H1 (cell line): ENCODE measurements around the gene ZFR. TPM values are rescaled to one million over a fixed set of nuclear protein-coding genes. Genes with fewer than 3 reads are reported as not detected.

Source experiments
- CTCF ChIP-seq, 3 experiments: IDR thresholded peaks; 1 replicate in 2 of 3; 2 replicates in 1 of 3; pipeline versions ENCODE4 v1.5.1 to v1.6.1; 2011; ENCODE audit warnings: low read length in 3 of 3, mild to moderate bottlenecking in 3 of 3, inconsistent platforms in 2 of 3, low read depth in 1 of 3, moderate library complexity in 1 of 3; ENCODE audit not compliant: insufficient read depth in 1 of 3; ENCODE audit errors: control extremely low read depth in 1 of 3
- polyA plus RNA-seq, 7 experiments: library from polyadenylated mRNA; depleted of rRNA in 3 of 7; stranded (reverse) in 5 of 7; unstranded in 2 of 7; fragments of >200 nt in 5 of 7; fragments of 200-250 nt in 2 of 7; gene quantifications; 1 replicate in 5 of 7; 2 replicates in 1 of 7; 4 replicates in 1 of 7; pipeline versions ENCODE4 v1.2.1 to v1.2.3, GENCODE V29; 2011 to 2013; ENCODE audit warnings: missing spikeins in 2 of 7, mixed read lengths in 2 of 7
- total RNA-seq: library from RNA; stranded (reverse); fragmentation: NEBNext Ultra II Directional; extraction: Animal tissue kit (Norgen Biotek cat#: 25700); gene quantifications from 2 replicates; pipeline ENCODE4 v1.2.1, GENCODE V29; 2021

Gene ZFR
- total and polyA plus RNA-seq, 2 of the 8 experiments (the other 6 are each of a cell fraction or from before 2014, with no cell fraction given): 68.8 to 92.7 TPM

- no peak for TF ChIP-seq CTCF (IDR thresholded peaks at IDR 0.05; ENCODE audit: control extremely low read depth in 1 of 3, insufficient read depth in 1 of 3, low read depth in 1 of 3, low read length in 3 of 3)
These were observed 57.3 kb downstream of the ZFR start (continued) for GRCh38 chr5:32387211-32387610.
